HepG2 (cell line): Measurements from ENCODE around the gene TAS1R1. TPM values are rescaled to one million over a fixed set of nuclear protein-coding genes. Genes with fewer than 3 reads are reported as not detected.

Source experiments
- EHMT2 ChIP-seq: fragments of 200-600 bp; sonication (generic); IDR thresholded peaks from 2 replicates; pipeline ENCODE4 v1.7.0; 2017; ENCODE audit warnings: antibody characterized with exemption, low read depth, low read length, borderline replicate concordance
- EP300 ChIP-seq, 3 experiments: sonication (generic) in 1 of 3; formaldehyde crosslinking in 1 of 3; IDR thresholded peaks; 2 replicates each; pipeline versions ENCODE4 v1.5.1 to v1.6.1; 2011 to 2020; ENCODE audit warnings: low read depth in 2 of 3, low read length in 2 of 3, borderline replicate concordance in 1 of 3, improper control_type of control experiment in 1 of 3, mild to moderate bottlenecking in 1 of 3, missing genetic modification reagents in 1 of 3, moderate library complexity in 1 of 3
- GATAD1 ChIP-seq: IDR thresholded peaks from 2 replicates; pipeline ENCODE4 v1.6.1; 2016; ENCODE audit warnings: missing genetic modification reagents, missing compliant biosample characterization
- GATAD2A ChIP-seq: IDR thresholded peaks from 2 replicates; pipeline ENCODE4 v1.6.1; 2016
- HNF4A ChIP-seq: sonication (generic); formaldehyde crosslinking; IDR thresholded peaks from 2 replicates; pipeline ENCODE4 v1.4.0; 2020; ENCODE audit warnings: missing genetic modification reagents
- KDM3A ChIP-seq: IDR thresholded peaks from 2 replicates; pipeline ENCODE4 v1.6.1; 2018; ENCODE audit warnings: low read depth, missing compliant biosample characterization
- MED13 ChIP-seq: sonication (generic); formaldehyde crosslinking; IDR thresholded peaks from 2 replicates; pipeline ENCODE4 v1.5.0; 2020; ENCODE audit warnings: missing genetic modification reagents
- NBN ChIP-seq: fragments of 450-650 bp; conservative IDR thresholded peaks from 2 replicates; pipeline ENCODE4 v1.6.1; 2017
- PAF1 ChIP-seq: IDR thresholded peaks from 2 replicates; pipeline ENCODE4 v1.6.1; 2016; ENCODE audit warnings: missing genetic modification reagents, missing compliant biosample characterization
- RFX3 ChIP-seq: IDR thresholded peaks from 2 replicates; pipeline ENCODE4 v1.6.1; 2016; ENCODE audit warnings: missing biosample characterization, missing genetic modification reagents
- SETDB1 ChIP-seq: sonication (generic); formaldehyde crosslinking; IDR thresholded peaks from 2 replicates; pipeline ENCODE4 v1.5.1; 2020; ENCODE audit warnings: missing genetic modification reagents, mild to moderate bottlenecking, borderline replicate concordance
- TARDBP ChIP-seq: sonication (generic); formaldehyde crosslinking; IDR thresholded peaks from 2 replicates; pipeline ENCODE4 v1.8.0; 2022; ENCODE audit warnings: mild to moderate bottlenecking, missing genetic modification reagents
- XRCC5 ChIP-seq: fragments of 200-400 bp; formaldehyde crosslinking; optimal IDR thresholded peaks from 2 replicates; pipeline ENCODE3; 2017; ENCODE audit warnings: mild to moderate bottlenecking, low read length
- ZNF282 ChIP-seq: fragments of 450-650 bp; IDR thresholded peaks from 2 replicates; pipeline ENCODE4 v1.6.1; 2018; ENCODE audit not compliant: partially characterized antibody
- ZNF446 ChIP-seq: sonication (generic); formaldehyde crosslinking; IDR thresholded peaks from 2 replicates; pipeline ENCODE4 v1.5.0; 2020; ENCODE audit warnings: mild to moderate bottlenecking, missing genetic modification reagents
- ZNF749 ChIP-seq: sonication (generic); formaldehyde crosslinking; IDR thresholded peaks from 2 replicates; pipeline ENCODE4 v1.8.0; 2022; ENCODE audit warnings: mild to moderate bottlenecking, missing genetic modification reagents, moderate library complexity, borderline replicate concordance
- ZNF772 ChIP-seq: sonication (generic); formaldehyde crosslinking; IDR thresholded peaks from 2 replicates; pipeline ENCODE4 v1.5.0; 2020; ENCODE audit warnings: mild to moderate bottlenecking, missing genetic modification reagents
- ZNF816 ChIP-seq: sonication (generic); formaldehyde crosslinking; IDR thresholded peaks from 2 replicates; pipeline ENCODE4 v1.8.0; 2022; ENCODE audit warnings: missing genetic modification reagents, mild to moderate bottlenecking, borderline replicate concordance
- polyA plus RNA-seq, 8 experiments: library from polyadenylated mRNA; depleted of rRNA in 3 of 8; stranded (reverse) in 7 of 8; unstranded in 1 of 8; fragments of >200 nt; fragmentation: Illumina TruSeq in 4 of 8; extraction: Trizol in 4 of 8; gene quantifications; 2 replicates each; pipeline versions ENCODE4 v1.2.1 to v1.2.3, GENCODE V29; 2011 to 2016; ENCODE audit warnings: low read depth in 4 of 8, missing spikeins in 1 of 8, mixed read lengths in 1 of 8; ENCODE audit not compliant: insufficient read depth in 1 of 8
- total RNA-seq, 5 experiments: library from RNA; depleted of rRNA; stranded (reverse); fragments of >200 nt; fragmentation: Illumina TruSeq; extraction: Trizol; gene quantifications; 2 replicates each; pipeline ENCODE4 v1.2.3, GENCODE V29; 2016; ENCODE audit warnings: low read depth in 1 of 5
- TF ChIP-seq, protein P1 (sequence below): sonication (generic); formaldehyde crosslinking; IDR thresholded peaks from 2 replicates; pipeline ENCODE4 v1.8.1; 2023; ENCODE audit warnings: mild to moderate bottlenecking, moderate library complexity, missing genetic modification reagents
- TF ChIP-seq, protein P2 (sequence below): sonication (generic); formaldehyde crosslinking; IDR thresholded peaks from 2 replicates; pipeline ENCODE4 v1.9.0; 2022; ENCODE audit warnings: missing genetic modification reagents, mild to moderate bottlenecking, borderline replicate concordance
- TF ChIP-seq, protein P3 (sequence below): sonication (generic); formaldehyde crosslinking; IDR thresholded peaks from 2 replicates; pipeline ENCODE4 v1.4.0; 2020; ENCODE audit warnings: missing genetic modification reagents
- TF ChIP-seq, protein P4 (sequence below): sonication (generic); IDR thresholded peaks from 2 replicates; pipeline ENCODE4 v1.6.1; 2016; ENCODE audit warnings: low read depth, borderline replicate concordance
- TF ChIP-seq, protein P5 (sequence below): sonication (generic); formaldehyde crosslinking; IDR thresholded peaks from 2 replicates; pipeline ENCODE4 v1.5.0; 2020; ENCODE audit warnings: mild to moderate bottlenecking, low read depth, missing genetic modification reagents, borderline replicate concordance
- TF ChIP-seq, protein P6 (sequence below): sonication (generic); formaldehyde crosslinking; IDR thresholded peaks from 2 replicates; pipeline ENCODE4 v1.4.0; 2020; ENCODE audit warnings: missing genetic modification reagents, borderline replicate concordance

The TAS1R1 gene
- total and polyA plus RNA-seq, 2 of the 13 experiments (the other 11 are each of a cell fraction or from before 2014, with no cell fraction given): 1.4 to 1.6 TPM

DNA sequence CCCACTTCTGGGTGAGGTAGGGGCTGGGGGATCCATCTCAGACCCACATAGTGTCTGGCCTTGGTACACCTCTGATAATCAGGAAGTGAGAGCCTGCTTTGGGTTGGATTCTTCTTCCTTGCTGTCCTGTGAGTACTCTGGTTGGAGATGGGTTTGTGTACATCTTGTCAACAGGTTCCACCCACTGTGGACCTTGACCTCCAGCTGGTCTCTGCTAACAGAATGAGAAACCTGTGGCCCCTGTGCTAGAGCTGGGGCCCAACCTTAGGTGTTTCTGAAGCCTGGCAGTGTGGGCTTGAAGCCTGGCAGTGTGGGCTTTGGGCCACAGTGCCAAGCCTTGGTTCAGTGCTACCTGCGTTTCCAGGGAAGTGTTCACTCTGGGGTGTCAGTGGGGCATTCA lies 27.3 kb downstream of the TAS1R1 start (continued):
- TF ChIP-seq TARDBP (CRISPR knock-in tag): peak; percentile 57; the same call in 1 of the 2 replicates
- 0 out of 2 replicates have a peak, but pooled peaks have one; percentile 75 for TF ChIP-seq KDM3A (CRISPR knock-in tag)
- TF ChIP-seq, protein P1, sequence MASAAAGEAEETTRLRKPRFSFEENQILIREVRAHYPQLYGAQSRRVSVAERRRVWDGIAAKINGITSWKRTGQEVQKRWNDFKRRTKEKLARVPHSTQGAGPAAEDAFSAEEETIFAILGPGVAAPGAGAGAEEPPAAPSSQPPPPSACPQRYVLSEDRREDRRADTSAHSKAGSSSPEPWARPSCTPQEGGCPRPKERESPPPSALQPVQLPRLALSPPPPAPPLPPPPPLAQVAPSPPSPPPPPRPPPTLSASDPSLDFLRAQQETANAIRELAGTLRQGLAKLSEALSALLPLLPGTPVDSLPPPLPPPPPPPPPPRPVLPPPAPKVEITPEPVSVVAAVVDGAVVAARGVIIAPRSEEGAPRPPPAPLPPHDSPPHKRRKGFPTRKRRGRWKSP: no peak
- peak; percentile 61 to 74; a peak in 3 of 4 replicates for TF ChIP-seq EP300 (IDR thresholded peaks at IDR 0.05; ENCODE audit: low read depth in 2 of 2, low read length in 2 of 2)
- TF ChIP-seq EP300 (CRISPR knock-in tag; IDR thresholded peaks at IDR 0.05; ENCODE audit: borderline replicate concordance): peak; percentile 72; the same call in 1 of the 2 replicates
- TF ChIP-seq ZNF282: no peak
- TF ChIP-seq, protein P2, sequence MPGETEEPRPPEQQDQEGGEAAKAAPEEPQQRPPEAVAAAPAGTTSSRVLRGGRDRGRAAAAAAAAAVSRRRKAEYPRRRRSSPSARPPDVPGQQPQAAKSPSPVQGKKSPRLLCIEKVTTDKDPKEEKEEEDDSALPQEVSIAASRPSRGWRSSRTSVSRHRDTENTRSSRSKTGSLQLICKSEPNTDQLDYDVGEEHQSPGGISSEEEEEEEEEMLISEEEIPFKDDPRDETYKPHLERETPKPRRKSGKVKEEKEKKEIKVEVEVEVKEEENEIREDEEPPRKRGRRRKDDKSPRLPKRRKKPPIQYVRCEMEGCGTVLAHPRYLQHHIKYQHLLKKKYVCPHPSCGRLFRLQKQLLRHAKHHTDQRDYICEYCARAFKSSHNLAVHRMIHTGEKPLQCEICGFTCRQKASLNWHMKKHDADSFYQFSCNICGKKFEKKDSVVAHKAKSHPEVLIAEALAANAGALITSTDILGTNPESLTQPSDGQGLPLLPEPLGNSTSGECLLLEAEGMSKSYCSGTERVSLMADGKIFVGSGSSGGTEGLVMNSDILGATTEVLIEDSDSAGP (CRISPR knock-in tag): no peak
- TF ChIP-seq SETDB1 (CRISPR knock-in tag): no peak
- TF ChIP-seq, protein P3, sequence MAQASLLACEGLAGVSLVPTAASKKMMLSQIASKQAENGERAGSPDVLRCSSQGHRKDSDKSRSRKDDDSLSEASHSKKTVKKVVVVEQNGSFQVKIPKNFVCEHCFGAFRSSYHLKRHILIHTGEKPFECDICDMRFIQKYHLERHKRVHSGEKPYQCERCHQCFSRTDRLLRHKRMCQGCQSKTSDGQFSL (CRISPR knock-in tag): no peak
- peak; percentile 39; the same call in 1 of the 2 replicates for TF ChIP-seq ZNF749 (CRISPR knock-in tag)
- TF ChIP-seq, protein P4, sequence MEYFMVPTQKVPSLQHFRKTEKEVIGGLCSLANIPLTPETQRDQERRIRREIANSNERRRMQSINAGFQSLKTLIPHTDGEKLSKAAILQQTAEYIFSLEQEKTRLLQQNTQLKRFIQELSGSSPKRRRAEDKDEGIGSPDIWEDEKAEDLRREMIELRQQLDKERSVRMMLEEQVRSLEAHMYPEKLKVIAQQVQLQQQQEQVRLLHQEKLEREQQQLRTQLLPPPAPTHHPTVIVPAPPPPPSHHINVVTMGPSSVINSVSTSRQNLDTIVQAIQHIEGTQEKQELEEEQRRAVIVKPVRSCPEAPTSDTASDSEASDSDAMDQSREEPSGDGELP: peak; percentile 100
- TF ChIP-seq NBN: no peak
- peak; percentile 92 for TF ChIP-seq GATAD2A (CRISPR knock-in tag)
- no peak for TF ChIP-seq EHMT2
- no peak for TF ChIP-seq PAF1
- TF ChIP-seq, protein P5, sequence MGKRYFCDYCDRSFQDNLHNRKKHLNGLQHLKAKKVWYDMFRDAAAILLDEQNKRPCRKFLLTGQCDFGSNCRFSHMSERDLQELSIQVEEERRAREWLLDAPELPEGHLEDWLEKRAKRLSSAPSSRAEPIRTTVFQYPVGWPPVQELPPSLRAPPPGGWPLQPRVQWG (CRISPR knock-in tag): no peak
- TF ChIP-seq RFX3 (CRISPR knock-in tag): 0 out of 2 replicates have a peak, but pooled peaks have one; percentile 20
- TF ChIP-seq GATAD1 (CRISPR knock-in tag): peak; percentile 76; the same call in 1 of the 2 replicates
- TF ChIP-seq ZNF816 (CRISPR knock-in tag): no peak
- peak; percentile 68 for TF ChIP-seq XRCC5
- peak; percentile 99 for TF ChIP-seq HNF4A (CRISPR knock-in tag)
- no peak for TF ChIP-seq MED13 (CRISPR knock-in tag)
- TF ChIP-seq, protein P6, sequence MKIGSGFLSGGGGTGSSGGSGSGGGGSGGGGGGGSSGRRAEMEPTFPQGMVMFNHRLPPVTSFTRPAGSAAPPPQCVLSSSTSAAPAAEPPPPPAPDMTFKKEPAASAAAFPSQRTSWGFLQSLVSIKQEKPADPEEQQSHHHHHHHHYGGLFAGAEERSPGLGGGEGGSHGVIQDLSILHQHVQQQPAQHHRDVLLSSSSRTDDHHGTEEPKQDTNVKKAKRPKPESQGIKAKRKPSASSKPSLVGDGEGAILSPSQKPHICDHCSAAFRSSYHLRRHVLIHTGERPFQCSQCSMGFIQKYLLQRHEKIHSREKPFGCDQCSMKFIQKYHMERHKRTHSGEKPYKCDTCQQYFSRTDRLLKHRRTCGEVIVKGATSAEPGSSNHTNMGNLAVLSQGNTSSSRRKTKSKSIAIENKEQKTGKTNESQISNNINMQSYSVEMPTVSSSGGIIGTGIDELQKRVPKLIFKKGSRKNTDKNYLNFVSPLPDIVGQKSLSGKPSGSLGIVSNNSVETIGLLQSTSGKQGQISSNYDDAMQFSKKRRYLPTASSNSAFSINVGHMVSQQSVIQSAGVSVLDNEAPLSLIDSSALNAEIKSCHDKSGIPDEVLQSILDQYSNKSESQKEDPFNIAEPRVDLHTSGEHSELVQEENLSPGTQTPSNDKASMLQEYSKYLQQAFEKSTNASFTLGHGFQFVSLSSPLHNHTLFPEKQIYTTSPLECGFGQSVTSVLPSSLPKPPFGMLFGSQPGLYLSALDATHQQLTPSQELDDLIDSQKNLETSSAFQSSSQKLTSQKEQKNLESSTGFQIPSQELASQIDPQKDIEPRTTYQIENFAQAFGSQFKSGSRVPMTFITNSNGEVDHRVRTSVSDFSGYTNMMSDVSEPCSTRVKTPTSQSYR (CRISPR knock-in tag): peak; percentile 58; the same call in 1 of the 2 replicates
- TF ChIP-seq ZNF772: peak; percentile 83; the same call in 1 of the 2 replicates
- TF ChIP-seq ZNF446 (CRISPR knock-in tag): no peak
